A375 (cell line): ENCODE results near the gene PBXIP1. TPM values are rescaled to one million over a fixed set of nuclear protein-coding genes. Genes with fewer than 3 reads are reported as not detected.

Experiments used
- small RNA-seq: library from RNA; depleted of rRNA; stranded (forward); fragments of <200 nt; gene quantifications from one replicate; pipeline ENCODE3, GENCODE V24; 2014
- total RNA-seq: library from RNA; depleted of rRNA; stranded (reverse); fragments of >200 nt; shearing (Covaris generic); gene quantifications from 2 replicates; pipeline ENCODE4 v1.2.3, GENCODE V29; 2014; rRNA removed

The PBXIP1 gene
- 44.9 and 55.1 TPM in 2 replicates for total RNA-seq

GRCh38 chr1:154955718-154956543 lies at the start of gene PBXIP1:
PBXIP1 (minus strand) TSS chr1:154956099; CDS start chr1:154953721, 2,378 bp downstream.

GRCh38 chr1:155002464-155003226 lies 46.7 kb upstream of the PBXIP1 start, which contains the start of gene ZBTB7B:
ZBTB7B (plus strand) TSS chr1:155002802; CDS start chr1:155014661, 11,859 bp downstream.

GRCh38 chr1:154993572-154994268 lies 37.8 kb upstream of the PBXIP1 start, which contains the start of gene LENEP:
LENEP (plus strand) TSS chr1:154993586; CDS start chr1:154993608, 22 bp downstream.

GRCh38 chr1:154982897-154983648 lies 27.2 kb upstream of the PBXIP1 start, which contains the start of gene FLAD1:
FLAD1 (plus strand) TSS chr1:154983344; CDS start chr1:154983695, 351 bp downstream.

GRCh38 chr1:154974102-154974807 lies 18.4 kb upstream of the PBXIP1 start, which contains the start of gene CKS1B:
CKS1B (plus strand) TSS chr1:154974681; CDS start chr1:154974746, 65 bp downstream.

GRCh38 chr1:154970631-154971340 lies 14.9 kb upstream of the PBXIP1 start, which contains the start of gene SHC1:
SHC1 (minus strand) TSS chr1:154970747; CDS start chr1:154970526, 221 bp downstream.

GRCh38 chr1:154961207-154962155 lies 5.6 kb upstream of the PBXIP1 start, which contains the start of gene PYGO2:
PYGO2 (minus strand) TSS chr1:154961782; CDS start chr1:154961576, 206 bp downstream.

DNA sequence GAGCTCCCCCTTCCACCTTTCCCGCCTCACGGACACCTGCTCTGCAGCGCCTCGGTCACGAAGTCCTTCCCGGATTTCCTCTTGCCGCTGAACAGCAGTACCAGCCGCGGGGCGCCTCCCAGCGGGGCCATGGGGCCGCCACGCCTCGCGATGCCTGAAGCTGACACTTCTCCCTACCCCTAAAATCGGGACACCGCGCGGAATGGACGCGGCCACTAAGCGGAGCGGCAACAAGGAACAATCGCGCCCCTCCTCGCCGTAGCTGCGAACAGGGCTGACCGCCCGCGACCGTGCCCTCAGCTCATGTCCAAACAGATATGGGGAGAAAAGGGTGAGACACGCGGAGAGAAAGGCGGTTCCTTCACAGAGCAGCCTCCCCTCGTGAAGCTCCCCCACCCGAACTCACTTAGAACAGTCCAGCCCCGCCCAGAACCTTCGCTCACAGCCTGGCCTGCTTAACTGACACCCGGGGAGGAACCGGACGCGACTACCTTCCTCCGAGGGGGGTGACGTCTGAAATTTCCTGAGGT lies 19.3 kb downstream of the PBXIP1 start, which contains the start of gene PMVK:
Gene PMVK, minus strand, starts transcription at position 165 of the 530 bp plus-strand sequence. Its CDS starts 34 bp downstream, at position 131.

Small RNA genes within 50 kb of the gene (small RNA-seq; reads per million reads assigned to genes)
- gene MIR4258 (not detected), gene RF00017 (not detected)

Other genes starting within 250 kb of the PBXIP1 start
- gene KCNN3, start 85.8 kb downstream of the PBXIP1 start, total RNA-seq: 0.74 and 1.3 TPM in 2 replicates
- gene PMVK, start 19.4 kb downstream of the PBXIP1 start, total RNA-seq: 13.8 and 17.6 TPM in 2 replicates
- 31.9 and 39.8 TPM in 2 replicates for gene PYGO2, start 5.7 kb upstream of the PBXIP1 start, total RNA-seq
- 279 and 321 TPM in 2 replicates for gene SHC1, start 14.6 kb upstream of the PBXIP1 start, total RNA-seq
- gene CKS1B, start 18.6 kb upstream of the PBXIP1 start, total RNA-seq: 192 and 226 TPM in 2 replicates
- 52.3 and 59.9 TPM in 2 replicates for gene FLAD1, start 27.2 kb upstream of the PBXIP1 start, total RNA-seq
- not detected in 2 replicates for gene LENEP, start 37.5 kb upstream of the PBXIP1 start, total RNA-seq
- 20.9 and 21.1 TPM in 2 replicates for gene ZBTB7B, start 46.7 kb upstream of the PBXIP1 start, total RNA-seq
- gene DCST2, start 77.7 kb upstream of the PBXIP1 start, total RNA-seq: 0.19 and 0.40 TPM in 2 replicates
- gene DCST1, start 77.7 kb upstream of the PBXIP1 start, total RNA-seq: not detected in 2 replicates
- 112 and 116 TPM in 2 replicates for gene ADAM15, start 95.2 kb upstream of the PBXIP1 start, total RNA-seq
- 7.5 and 7.8 TPM in 2 replicates for gene EFNA4, start 107.6 kb upstream of the PBXIP1 start, total RNA-seq
- gene EFNA3, start 122.7 kb upstream of the PBXIP1 start, total RNA-seq: 2.5 and 3.0 TPM in 2 replicates
- 37.2 and 40.0 TPM in 2 replicates for gene EFNA1, start 171.8 kb upstream of the PBXIP1 start, total RNA-seq
- gene SLC50A1, start 179.8 kb upstream of the PBXIP1 start, total RNA-seq: 68.9 and 72.0 TPM in 2 replicates
- gene DPM3, start 184.4 kb upstream of the PBXIP1 start, total RNA-seq: 75.7 and 98.1 TPM in 2 replicates
- 102 and 136 TPM in 2 replicates for gene KRTCAP2, start 217.2 kb upstream of the PBXIP1 start, total RNA-seq
- 2.3 and 3.4 TPM in 2 replicates for gene TRIM46, start 217.8 kb upstream of the PBXIP1 start, total RNA-seq